Iris pigment epithelial cell (primary cell): ENCODE results near the gene CREBL2.
"Not testable (repeated sequence)": the region's sequence is repeated elsewhere in the genome, so short reads cannot be mapped to it uniquely, and the experiment has no call there.

Experiments used
- DNase-seq: peaks from one replicate; pipeline ENCODE4 v3.0.0-alpha.2; 2011; ENCODE audit warnings: low read depth

Gene CREBL2, protein sequence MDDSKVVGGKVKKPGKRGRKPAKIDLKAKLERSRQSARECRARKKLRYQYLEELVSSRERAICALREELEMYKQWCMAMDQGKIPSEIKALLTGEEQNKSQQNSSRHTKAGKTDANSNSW

DNA sequence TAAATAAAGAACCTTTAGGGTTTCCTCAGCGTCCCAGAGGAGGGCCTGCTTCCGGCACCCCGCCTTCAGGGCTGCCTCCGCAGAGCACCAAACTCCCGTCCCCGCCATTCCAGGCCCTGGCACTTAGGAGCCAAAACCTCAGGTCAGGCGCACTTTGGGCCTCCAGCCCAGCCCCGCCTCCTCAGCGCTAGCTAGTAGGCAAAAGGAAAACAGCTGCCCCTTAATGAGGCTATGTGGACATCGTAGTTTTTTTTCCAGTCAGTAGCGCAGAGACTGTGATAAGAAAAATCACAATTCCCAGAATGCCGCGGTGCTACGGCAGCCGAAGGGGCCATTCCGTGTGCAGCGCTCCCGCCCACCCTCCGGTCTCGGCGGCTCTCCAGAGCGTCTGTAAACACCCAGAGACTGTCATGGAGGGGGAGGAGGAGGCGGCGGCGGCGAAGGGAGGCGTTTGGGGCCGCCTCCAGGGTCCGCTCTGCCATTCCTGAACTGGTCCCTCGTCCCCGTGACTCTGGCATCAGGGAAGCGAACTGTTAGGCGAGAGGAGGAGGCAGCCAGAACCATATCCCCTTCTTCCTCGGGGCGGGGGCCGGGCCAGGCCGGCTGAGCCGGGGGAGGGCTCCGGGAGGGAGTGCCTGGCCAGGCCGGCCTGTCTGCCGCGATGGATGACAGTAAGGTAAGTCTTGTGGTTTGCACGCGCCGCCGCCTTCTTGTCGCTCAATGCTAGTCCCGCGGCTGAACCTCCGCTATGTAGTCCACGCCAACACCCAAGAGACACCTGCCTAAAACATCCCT is at the start of gene CREBL2:
Gene CREBL2 (plus strand): TSS at position 365 of the 795 bp plus-strand sequence. CDS start 297 bp downstream, at position 662.
- DNase-seq = peak; percentile 95

DNA sequence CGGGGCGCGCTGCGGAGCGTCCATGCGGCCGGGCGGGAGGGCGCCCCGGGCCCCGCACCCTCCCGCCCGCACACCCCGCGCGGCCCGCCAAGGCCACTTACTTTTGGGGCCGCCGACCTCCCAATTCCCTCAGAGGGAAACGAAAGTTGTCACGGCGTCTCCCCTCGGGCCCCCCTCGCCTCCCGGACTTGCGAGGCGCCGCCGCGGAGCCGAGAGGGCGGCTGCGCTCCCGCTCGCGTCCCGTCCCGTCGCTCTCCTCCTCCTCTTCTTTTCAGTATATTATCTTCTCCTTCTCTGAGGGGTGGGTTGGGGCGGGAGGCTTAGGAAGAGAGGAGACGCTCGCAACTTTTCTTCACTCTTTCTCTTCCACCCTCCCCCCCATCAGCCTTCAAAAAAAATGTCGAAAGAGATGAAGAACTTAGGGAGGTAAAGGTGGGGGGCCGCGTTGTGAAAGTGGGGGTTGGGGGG is 49.6 kb upstream of the CREBL2 start:
- DNase-seq = peak; percentile 28

DNA sequence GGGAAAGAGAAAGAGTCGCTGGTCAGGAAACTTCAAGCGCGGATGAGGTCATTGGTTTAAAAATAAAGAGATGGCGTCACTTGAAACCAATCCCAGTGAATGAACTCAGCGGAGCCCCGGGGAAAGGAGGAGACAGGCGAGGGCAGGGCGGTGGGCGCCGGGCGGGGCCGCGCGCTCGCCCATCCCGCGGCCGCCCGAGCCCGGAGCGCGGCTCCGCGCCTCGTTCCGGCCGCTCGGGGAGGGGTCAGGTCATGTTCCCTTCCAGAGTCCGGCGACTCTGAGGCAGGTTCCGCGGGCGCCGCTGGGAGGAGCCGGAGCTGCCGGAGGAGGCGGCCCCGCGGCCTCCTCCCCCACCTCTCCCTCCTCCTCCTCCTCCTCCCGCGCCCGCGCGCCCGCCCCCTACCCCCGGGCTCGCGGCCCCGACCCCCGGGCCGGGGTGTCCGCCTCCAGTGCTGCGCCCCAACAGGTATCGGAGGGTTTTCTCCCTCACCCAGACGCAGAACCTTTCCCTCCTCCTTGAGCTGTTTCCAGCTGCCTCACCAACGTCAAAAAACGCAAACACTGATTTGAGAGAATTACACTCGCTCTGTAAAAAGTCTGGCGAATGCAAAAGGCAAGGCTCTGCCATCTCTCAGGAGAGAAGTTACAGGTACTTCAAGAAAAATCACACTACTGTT is 49.0 kb upstream of the CREBL2 start, which contains the start of gene DUSP16:
Gene DUSP16 (minus strand): TSS at position 279 of the 677 bp plus-strand sequence. CDS start 41,765 bp downstream, outside the sequence.
- DNase-seq = peak; percentile 95

DNA sequence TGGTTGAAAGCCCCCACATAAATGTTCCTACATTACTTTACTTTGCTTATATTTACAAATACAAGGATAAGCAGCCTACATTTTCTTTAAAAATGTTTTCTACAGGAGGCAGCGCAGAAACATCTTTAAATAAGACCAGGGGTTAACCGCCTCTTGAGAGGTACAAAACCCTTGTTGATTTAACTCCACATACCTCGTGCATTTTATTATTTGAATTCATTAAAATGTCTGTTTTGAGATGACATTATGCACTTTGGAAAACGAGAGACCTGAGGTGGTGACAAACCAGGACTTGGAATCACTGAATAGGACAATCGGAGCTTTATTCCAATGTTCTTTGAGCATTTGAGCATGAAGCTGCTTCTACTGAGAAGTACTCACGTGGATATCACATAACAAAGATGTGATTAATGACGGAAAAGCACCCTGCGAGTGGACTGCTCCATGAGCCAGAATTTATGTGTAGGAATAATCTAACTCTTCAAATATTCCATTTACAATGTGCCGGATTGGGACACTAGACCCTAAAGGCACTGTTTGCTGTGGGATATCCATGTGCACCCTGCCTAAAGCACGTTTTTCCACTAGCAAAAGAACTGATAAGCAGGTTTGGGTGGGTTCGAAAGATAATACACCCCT is 48.3 kb upstream of the CREBL2 start:
- DNase-seq = no peak

DNA sequence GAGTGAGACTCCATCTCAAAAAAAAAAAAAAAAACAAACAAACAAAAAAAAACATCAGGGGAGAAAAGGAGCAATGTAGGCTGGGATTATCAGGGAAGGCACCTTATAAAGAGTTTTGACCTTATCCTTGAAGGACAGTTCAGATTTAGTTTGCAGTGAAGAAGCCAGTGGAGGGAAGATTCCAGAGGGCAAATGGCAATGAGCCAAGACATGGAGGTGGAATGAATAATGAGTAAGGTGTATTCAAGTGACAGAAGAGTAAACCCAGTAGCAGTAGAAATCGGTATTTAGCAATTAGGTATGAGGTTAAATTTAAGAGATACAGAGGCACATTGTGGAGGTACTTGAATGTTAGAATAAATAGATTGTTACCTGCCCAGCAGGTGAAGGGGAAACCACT is 46.8 kb upstream of the CREBL2 start:
- DNase-seq = no peak

DNA sequence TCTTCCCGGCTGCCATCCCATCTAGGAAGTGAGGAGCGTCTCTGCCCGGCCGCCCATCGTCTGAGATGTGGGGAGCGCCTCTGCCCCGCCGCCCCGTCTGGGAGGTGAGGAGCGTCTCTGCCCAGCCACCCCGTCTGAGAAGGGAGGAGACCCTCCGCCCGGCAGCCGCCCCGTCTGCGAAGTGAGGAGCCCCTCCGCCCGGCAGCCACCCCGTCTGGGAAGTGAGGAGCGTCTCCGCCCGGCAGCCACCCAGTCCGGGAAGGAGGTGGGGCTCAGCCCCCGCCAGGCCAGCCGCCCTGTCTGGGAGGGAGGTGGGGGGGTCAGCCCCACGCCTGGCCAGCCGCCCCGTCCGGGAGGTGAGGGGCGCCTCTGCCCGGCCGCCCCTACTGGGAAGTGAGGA is 45.7 kb upstream of the CREBL2 start:
- not testable (repeated sequence) for DNase-seq

DNA sequence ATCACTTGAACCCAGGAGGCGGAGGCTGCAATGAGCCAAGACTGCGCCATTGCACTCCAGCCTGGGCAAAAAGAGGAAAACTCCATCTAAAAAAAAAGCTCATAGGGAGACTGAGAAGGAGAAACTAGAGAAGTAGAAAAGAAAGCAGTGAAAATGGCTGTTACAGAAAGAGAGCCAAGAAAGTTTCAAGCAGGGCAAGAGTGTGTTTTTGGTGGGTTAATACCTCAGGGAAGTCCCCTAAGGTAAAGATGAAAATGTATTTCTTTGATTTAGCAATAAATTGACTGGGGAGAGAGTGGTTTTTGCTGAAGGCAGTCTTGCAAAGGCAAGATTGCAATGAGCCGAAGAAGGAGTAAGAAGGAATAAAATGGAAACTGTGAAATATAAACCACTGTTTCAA is 39.0 kb upstream of the CREBL2 start:
- DNase-seq = no peak

DNA sequence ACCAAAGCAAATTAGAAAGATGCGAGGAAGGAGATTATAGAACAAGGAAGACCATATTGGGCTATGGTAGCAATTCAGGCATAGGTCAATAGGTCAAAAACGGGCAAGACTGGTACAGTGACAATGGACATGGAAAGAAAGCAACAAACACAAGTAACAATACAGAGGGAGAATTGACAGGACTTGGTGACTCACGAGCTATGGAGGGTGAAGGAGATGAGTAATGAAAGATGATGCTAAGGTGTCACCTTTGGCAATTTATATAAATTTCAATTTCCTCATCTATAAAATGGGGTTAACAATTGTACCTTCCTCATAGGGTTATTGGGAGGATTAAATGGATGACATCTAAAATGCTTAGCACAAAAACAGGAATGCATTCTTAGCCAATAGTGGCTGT is 33.9 kb upstream of the CREBL2 start:
- DNase-seq = peak; percentile 14

DNA sequence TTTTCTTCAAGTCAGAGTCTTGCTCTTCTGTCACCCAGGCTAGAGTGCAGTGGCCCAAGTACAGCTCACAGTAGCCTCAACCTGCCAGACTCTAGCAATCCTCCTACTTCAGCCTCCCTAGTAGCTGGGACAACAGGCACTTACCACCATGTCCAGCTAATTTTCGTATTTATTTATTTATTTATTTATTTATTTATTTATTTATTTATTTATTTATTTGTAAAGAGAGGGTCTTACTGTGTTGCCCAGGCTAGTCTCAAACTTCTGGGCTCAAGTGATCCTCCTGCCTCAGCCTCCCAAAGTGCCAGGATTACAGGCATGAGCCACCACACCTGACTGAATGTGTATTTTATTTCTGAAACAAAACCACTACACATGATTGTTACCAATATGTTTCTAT is 31.0 kb upstream of the CREBL2 start:
- DNase-seq = not testable (repeated sequence)

DNA sequence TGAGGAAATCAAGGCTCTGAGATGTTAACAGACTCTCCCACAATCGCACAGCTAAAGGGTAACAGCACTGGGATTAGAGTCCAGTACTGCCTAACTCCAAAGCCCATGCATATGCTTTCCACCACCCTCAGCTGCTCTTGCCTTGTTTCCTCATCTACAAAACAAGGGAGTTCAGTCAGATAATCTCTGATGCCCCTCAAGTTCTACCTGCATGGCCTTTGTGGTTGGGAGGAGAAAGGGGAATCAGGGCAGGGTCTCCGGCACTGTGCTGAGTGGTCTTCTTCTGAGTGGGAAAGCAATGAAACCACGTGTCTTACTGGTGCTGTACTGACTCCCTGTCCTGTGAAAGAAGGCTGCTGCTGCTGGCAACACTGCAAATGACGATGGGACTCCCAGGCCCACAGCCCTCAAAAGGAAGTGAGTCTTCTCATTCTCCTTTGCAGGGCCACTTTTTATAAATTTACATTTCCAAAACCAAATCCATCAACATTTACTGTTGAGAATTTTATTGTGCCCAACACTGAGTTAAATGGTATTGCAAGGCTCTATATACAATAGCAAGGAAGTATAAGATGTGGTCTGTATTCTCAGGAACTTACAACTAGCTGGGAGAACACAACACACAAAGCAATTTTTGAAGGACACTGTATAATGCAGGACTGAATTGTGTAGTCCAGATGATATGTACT is 29.3 kb upstream of the CREBL2 start:
- DNase-seq = no peak

DNA sequence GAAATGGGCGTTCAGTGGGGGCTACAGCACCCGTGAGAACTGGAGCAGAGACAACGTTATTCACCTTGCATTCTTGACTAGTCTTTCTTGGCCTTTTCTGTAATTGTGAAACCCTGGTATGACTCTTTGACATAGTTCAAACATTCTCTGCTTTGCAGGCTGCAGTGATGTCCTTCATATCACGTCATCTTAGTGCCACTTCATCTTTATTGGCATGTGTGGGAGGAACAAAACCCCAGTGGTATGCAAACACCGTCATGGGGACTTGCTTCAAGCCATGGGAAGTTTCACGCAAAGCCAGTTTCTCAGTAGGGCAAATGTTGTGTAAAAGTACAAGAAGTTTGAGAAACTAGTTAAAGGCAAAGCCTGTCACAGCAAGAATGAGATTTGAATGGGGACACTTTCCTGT is 28.8 kb upstream of the CREBL2 start:
- peak; percentile 72 for DNase-seq

DNA sequence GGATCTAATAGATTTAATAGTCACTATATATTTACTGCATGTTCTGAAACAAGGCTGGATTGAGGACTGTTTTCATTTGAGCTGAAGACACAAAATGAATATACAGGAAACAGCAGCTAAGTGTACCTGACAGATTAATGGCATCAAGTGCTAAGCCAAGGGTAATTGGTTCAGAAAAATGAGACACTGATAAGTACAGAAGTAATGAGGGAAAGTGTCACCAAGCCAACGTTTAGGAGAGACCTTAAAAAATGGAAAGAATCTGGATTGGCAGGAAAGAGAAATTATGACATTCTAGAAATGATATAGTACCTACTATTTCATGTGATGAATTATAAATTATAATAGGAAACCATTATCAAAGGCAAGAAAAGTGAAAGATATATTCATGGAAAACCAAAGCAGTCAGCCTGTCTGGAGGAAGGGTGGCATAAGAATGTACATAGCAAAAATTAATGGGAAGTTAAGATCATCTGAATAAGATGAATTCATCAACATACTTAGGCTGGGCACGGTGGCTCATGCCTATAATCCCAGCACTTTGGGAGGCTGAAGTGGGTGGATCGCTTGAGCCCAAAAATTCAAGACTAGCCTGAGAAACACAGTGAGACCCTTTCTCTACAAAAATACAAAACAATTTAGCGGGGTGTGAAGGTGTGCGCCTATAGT is 28.0 kb upstream of the CREBL2 start:
- DNase-seq = no peak

DNA sequence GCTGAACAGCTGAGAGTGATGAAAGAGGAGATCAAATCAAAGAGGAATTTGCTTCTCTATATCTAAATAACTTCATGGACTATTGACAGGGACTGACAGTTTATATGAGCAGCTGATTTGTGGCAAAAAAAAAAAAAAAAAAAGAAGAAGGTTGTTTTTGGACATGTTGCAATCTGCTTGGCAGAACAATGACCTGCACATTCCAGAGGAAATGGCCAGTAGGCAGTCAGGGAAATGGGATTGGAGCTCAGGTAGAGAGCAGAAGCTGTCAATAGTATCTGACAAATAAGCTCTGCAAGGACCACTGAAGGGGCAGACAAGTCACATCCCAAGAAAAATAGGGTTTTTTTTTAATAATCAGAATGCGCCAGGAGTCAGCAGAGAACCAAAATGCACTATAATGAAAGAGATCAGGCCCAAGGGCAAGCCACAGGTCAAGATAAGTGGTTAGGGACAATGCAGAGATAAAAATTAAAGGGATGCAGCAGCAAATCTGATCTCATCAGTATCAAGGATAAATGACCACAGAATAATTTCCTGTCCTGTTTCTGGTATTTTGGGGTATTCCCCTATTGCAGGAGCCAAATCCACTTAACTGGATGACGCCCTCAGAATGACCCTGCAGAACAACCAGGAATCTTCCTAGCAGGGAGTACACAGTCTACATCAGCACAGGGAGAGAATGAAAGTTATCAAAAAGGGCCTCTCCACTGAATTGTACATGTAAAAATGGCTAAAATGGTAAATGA is 26.4 kb upstream of the CREBL2 start:
- DNase-seq = peak; percentile 59

DNA sequence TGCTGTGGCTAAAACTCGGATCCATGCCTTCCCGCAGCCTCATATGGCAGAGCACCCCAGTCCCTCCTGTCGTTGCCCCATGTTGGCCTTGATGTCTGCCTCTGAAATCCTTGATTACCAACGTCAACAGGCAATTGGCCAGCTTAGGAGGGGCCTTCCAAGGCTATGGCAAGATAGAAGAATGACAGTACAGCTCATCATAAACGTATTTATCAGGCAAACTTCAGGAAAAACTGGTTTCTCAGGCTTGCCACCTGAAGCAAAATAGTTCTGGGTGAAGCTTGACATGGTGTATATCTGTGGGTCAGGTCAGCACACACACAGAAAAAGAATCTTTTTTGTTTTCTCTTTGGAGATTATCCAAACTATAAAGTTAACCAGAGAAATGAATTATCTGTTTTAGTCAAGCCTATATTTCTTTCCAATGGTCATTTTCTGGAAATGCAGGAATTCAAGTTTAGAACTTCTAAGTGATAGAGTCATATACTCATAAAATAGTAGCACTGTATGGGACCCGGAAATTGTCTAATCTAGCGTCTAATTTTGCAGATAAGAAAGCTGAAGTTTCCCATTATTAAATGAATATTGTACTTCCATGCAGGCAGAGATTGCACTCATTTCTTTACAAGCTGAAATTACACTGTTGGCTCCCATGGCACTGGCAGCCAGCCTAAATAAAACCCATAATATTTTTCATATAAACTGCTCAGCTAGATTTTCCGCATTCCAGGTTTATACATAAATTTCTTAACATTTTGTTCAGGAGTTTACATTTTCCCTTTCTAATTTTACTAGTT is 24.6 kb upstream of the CREBL2 start:
- DNase-seq = no peak

DNA sequence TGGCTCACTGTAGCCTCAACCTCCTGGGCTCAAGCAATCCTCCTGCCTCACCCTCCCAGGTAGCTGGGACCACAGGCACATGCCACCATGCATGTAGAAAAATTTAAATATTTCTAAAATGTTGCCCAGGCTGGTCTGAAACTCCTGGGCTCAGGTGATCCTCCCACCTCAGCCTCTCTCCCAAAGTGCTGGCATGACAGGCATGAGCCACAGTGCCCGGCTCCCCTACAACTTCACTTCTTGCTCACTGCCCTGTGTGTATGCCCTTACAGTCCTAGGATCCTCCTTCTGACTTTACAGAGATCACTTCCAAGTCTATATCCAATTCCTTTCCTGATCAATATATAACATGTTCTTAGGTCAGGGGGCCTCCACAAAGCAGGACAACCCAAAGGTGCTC is 23.8 kb upstream of the CREBL2 start:
- DNase-seq = no peak

DNA sequence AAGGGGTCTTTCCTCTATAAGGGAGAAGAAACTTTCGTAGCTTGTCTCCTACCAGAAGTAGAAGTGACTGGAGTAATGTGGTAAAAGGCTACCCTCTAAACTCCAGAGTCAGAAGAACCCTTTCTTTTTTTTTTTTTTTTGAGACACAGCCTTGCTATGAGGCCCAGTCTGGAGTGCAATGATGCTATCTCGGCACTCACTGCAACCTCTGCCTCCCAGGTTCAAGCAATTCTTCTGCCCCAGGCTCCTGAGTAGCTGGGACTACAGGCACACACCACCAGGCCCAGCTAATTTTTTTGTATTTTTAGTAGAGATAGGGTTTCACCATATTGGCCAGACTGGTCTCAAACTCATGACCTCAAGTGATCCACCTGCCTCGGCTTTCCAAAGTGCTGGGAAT is 23.2 kb upstream of the CREBL2 start:
- not testable (repeated sequence) for DNase-seq

DNA sequence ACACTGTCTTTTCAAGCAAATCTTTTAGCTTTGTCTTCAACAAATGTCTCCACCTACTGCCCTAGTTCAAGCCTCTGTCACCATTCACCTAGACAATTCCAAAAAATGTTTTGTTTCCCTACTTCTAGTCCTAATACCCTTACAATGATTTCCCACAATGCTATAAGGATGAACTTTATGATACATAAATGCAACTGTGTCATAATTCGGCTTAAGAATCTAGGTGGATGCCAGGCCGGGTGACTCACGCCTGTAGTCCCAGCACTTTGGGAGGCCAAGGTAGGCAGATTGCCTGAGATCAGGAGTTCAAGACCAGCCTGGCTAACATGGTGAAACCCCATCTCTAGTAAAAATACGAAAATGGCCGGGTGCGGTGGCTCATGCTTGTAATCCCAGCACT is 20.7 kb upstream of the CREBL2 start:
- no peak for DNase-seq

DNA sequence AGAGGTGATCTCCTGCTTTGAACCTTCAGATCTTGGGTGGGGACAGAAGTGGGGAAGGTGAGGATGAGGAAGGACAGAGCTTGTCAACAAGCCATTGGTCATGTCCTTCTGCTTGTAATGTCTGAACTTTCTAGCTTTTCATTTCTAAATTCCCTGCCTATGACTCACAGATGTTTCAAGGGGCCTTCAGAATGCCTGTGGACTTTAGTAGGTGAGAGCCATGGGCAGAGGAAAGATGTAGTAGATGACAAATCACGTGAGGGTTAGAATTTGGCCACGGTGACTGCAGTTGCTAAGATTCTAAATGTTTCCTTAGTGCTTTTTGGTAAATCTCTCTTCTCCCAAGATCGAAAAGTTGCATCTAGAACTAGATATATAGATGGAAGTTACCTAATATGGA is 18.7 kb upstream of the CREBL2 start:
- DNase-seq = peak; percentile 57

DNA sequence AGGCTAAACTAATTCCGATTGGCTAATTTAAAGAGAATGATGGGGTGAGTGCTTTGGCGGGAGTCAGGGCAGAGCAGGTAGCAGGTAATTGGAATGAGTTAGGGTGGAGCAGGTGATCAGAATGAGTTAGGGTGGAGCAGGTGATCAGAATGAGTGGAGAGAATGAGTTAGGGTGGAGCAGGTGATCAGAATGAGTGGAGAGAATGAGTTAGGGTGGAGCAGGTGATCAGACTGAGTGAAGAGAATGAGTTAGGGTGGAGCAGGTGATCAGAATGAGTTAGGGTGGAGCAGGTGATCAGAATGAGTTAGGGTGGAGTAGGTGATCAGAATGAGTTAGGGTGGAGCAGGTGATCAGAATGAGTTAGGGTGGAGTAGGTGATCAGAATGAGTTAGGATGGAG is 15.7 kb upstream of the CREBL2 start:
- not testable (repeated sequence) for DNase-seq

DNA sequence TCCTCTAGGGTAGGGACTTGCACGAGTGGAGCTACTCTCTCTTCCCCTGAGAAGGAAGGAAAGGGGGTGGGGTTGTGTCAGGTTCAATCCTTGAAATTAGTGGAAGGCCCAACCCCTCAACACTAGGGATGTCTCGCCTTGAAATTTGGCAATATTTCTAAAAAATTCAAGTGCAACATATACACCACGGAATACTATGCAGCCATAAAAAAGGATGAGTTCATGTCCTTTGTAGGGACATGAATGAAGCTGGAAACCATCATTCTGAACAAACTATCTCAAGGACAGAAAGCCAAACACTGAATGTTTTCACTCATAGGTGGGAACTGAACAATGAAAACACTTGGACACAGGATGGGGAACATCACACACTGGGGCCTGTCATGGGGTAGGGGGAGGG is 15.1 kb upstream of the CREBL2 start:
- DNase-seq = not testable (repeated sequence)
